ENCODE results near the gene MLH1.

MLH1 gene

GRCh38 chr3:37100411-37100810, 107.1 kb downstream of the MLH1 start:
- Histone ChIP-seq H3K36me3 (ENCODE audit: control insufficient read depth, insufficient read depth, low read length) (no peaks in the 10 kb centered on the region), H3K9me3 (ENCODE audit: control insufficient read depth, low read length) (no peaks in the 10 kb centered on the region), H3K4me3 (ENCODE audit: low read depth, low read length) (no peak overlapping the region), H3K27ac (no peak overlapping the region), H3K27me3 (ENCODE audit: control insufficient read depth, insufficient read depth, low read length) (no peaks in the 10 kb centered on the region), H2AFZ (no peak overlapping the region), H3K4me2 (ENCODE audit: low read length) (no peak overlapping the region), H3K4me1 (peaks cover 15% of the 10 kb centered on the region), H3K79me2 (no peaks in the 10 kb centered on the region), H3K9ac (no peak overlapping the region)
- TF ChIP-seq, protein P1, sequence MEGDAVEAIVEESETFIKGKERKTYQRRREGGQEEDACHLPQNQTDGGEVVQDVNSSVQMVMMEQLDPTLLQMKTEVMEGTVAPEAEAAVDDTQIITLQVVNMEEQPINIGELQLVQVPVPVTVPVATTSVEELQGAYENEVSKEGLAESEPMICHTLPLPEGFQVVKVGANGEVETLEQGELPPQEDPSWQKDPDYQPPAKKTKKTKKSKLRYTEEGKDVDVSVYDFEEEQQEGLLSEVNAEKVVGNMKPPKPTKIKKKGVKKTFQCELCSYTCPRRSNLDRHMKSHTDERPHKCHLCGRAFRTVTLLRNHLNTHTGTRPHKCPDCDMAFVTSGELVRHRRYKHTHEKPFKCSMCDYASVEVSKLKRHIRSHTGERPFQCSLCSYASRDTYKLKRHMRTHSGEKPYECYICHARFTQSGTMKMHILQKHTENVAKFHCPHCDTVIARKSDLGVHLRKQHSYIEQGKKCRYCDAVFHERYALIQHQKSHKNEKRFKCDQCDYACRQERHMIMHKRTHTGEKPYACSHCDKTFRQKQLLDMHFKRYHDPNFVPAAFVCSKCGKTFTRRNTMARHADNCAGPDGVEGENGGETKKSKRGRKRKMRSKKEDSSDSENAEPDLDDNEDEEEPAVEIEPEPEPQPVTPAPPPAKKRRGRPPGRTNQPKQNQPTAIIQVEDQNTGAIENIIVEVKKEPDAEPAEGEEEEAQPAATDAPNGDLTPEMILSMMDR (IDR thresholded peaks at IDR 0.05), result no peak
